Activated naive CD4-positive, alpha-beta T cell treated with anti-CD3 and anti-CD28 coated beads, Interleukin-2, amount 50 U/mL, for 24 hours (primary cell): ENCODE data around the gene TM4SF4.

Source experiments
- H3K27ac Mint-ChIP-seq: one replicate; pipeline ENCODE4 v1.8.0; 2021; ENCODE audit warnings: mild to moderate bottlenecking, mixed read lengths
- H3K27me3 Mint-ChIP-seq: one replicate; pipeline ENCODE4 v1.8.0; 2021; ENCODE audit warnings: mixed read lengths
- H3K36me3 Mint-ChIP-seq: one replicate; pipeline ENCODE4 v1.8.0; 2021; ENCODE audit warnings: mixed read lengths
- H3K4me1 Mint-ChIP-seq: one replicate; pipeline ENCODE4 v1.8.0; 2021; ENCODE audit warnings: mixed read lengths
- H3K4me3 Mint-ChIP-seq: one replicate; pipeline ENCODE4 v1.8.0; 2021; ENCODE audit warnings: mild to moderate bottlenecking, mixed read lengths
- H3K9me3 Mint-ChIP-seq: one replicate; pipeline ENCODE4 v1.8.0; 2021; ENCODE audit warnings: mixed read lengths

The TM4SF4 gene

DNA sequence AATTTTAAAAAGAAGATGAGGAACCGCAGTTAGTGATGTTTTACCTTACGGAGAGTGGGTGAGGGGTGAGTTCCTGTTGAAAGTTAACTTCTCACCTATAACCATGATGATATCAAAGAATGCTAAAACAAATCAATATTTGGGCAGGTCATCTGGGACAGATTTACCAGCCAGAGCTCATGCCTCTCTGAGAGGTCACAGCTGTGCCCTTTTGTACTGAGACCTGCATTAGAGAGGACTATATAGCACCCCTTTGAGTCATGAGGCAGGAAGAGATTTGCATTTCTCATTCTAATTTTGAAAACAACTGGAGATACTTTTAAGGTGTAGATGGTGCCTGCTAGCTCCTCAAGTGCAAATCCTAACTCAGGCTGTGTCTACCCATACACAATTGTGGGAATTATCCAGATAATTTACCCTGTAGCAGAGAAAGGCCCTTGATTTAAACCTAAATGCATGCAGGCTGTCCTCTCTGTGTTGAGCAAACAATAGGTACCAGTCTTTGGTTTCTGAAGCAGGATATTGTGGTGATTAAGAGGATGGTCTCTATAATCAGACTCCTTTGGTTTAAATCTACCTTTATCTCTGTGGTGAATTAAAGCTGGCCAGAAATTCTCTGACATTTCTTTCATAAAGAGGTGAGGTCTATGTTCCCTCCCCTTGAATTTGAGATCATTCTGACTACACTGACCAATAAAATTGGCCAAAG lies 5.8 kb upstream of the TM4SF4 start:
- Mint-ChIP-seq H3K4me1 (no peaks in the 10 kb centered on the region), H3K27ac (no peak overlapping the region), H3K4me3 (no peak overlapping the region), H3K27me3 (peaks cover 3% of the 10 kb centered on the region), H3K9me3 (no peaks in the 10 kb centered on the region), H3K36me3 (no peaks in the 10 kb centered on the region)

DNA sequence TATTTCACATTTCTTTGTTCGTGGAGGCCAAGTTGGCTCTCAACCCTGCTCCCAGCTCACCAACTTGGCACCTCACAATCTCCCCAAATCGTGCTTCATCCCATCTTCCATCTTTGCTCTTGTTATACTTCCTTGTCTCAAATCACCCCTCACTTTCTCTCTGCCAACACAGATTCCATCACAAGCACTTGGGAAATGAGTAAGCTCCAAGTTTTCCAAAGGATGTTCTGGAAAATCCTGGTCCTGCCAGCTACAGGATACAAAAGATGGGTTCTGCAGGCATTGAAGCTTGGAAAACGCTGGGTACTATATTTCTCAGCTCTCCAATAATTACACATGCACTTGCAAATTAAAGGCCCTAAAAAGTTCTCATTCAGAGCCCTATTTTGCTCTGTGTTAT lies 4.1 kb upstream of the TM4SF4 start:
- H3K27ac Mint-ChIP-seq, result no peak overlapping the region
- no peaks in the 10 kb centered on the region for H3K9me3 Mint-ChIP-seq
- H3K4me3 Mint-ChIP-seq, result no peak overlapping the region
- H3K36me3 Mint-ChIP-seq, result no peaks in the 10 kb centered on the region
- H3K4me1 Mint-ChIP-seq, result no peaks in the 10 kb centered on the region
- peaks cover 6% of the 10 kb centered on the region for H3K27me3 Mint-ChIP-seq

DNA sequence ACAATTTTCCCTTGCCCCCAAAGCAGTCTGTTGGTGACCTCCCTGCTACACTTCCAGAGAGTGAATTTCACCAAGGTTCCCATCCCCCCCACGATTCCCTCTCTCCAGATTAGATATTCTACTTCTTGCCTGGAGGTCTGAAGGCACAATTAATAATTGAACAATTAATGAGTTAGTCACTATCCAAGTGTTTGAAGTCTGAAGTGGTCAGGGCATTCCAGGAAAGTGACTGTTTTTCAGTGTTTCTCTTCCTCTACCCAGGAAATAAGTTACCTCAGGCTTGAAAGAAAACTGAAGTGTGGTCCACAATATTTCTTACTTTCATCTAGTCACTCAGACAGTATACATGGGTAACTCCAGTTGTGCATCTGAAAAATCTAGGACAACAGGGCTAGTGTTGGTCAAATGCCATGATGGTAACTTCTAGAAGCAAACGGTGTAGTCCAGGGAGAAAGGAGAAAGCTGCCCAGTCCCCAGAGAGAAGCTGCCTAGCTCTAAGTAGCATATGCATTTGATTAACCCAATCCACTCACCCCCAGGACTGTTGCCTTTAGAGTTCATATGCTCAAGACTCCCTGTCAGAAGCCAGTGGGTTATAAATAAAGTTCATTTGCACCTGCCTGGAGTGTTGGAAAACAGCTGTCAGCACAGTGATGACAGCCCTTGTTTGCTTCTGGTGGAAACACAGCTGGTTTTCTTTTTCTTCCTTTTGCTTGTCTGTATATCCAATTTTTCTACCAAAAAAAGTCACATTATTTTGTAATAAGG lies 2.3 kb upstream of the TM4SF4 start:
- Mint-ChIP-seq H3K4me1 (no peaks in the 10 kb centered on the region), H3K4me3 (no peak overlapping the region), H3K27me3 (peaks cover 6% of the 10 kb centered on the region), H3K27ac (no peak overlapping the region), H3K36me3 (no peaks in the 10 kb centered on the region), H3K9me3 (no peaks in the 10 kb centered on the region)

DNA sequence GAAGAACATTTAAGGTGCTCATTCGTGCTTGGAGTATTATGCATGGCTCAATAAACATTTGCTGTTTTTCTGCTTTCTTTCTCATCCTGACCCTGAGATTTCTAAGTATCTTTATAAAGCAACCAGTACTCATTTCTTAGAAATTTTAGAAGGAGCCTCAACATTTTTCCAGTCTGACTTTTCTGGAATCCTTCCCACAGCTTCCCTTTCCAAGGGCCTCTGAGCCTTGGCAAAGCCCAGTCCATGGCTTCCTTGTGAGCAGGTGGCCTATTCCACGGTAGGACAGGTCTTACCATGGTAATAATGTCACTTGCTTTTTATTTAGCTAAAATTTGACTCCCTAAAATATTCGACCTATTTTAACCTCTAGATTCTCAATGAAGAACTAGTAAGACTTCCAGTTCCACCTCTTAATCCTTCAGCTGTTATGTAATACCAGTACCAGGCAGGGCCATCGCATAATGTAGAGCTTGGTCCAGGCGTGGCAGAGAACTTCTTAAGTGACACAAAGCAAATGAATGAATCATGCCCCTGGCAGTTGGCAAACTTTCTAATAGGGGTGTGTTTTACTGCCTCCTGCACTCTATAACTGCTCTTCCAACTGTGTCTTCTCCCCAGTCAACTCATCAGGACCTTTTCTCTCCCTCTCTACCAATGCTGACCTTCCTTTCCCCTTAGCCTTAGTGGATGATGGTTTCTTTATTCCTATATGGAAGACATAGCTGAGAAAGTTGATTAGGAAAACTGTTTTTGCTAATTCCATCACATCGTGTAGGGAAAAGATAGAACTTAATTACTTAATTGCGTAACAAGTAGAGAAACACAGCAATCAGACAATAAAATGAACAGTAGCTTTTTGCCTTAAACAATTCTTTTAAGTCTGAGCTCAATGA lies 894 bp upstream of the TM4SF4 start:
- peaks cover 5% of the 10 kb centered on the region for H3K27me3 Mint-ChIP-seq
- H3K4me3 Mint-ChIP-seq, result no peak overlapping the region
- H3K4me1 Mint-ChIP-seq, result no peaks in the 10 kb centered on the region
- H3K27ac Mint-ChIP-seq, result no peak overlapping the region
- H3K9me3 Mint-ChIP-seq, result no peaks in the 10 kb centered on the region
- H3K36me3 Mint-ChIP-seq, result no peaks in the 10 kb centered on the region

DNA sequence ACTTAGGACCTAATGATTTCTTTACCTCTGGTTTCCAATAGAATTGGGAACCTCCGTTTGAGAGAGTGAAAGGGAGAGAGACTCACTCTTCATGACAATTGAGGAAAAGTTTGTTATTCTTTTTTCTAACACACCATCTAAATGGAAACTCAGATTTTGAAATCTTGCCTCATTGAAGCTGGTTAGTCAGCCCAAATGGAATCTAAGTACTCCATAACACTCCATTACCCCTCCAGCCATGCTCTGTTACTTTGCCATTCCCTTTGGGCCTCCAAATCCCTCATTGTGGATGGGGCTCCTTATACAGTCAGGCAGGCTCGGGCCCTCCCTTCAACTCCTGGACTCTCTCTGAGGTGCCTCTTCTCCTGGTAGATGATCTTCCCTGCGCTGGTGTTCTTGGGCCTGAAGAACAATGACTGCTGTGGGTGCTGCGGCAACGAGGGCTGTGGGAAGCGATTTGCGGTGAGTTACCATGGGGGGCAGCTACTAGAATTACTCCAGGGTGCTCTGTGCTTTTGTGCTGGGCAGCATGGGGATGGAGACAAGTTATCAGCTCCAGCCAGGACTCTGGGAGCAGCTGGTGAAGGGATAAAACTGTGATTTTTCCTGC lies 1.1 kb downstream of the TM4SF4 start:
- no peaks in the 10 kb centered on the region for H3K36me3 Mint-ChIP-seq

DNA sequence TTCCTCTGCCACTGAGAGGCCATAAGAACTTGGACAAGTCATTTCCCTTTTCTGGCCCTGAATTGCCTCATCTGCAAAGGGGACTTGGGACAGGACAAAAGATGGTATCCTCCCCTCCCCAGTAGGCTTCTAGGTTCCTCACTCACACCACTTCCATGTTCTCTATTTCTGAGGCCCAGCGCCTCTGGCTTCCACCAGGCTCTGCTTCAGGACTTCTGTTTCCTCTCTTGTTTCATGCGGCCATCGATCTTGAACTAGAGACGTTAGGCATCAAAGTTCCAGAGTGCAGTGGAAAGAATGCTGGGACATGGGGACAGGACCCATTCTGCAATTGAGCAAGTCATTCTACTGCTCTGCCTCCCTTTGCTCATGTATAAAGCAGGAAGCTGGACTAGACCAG lies 1.7 kb downstream of the TM4SF4 start:
- Mint-ChIP-seq H3K4me3 (no peak overlapping the region), H3K27me3 (peaks cover 2% of the 10 kb centered on the region), H3K4me1 (no peaks in the 10 kb centered on the region), H3K9me3 (no peaks in the 10 kb centered on the region), H3K27ac (no peak overlapping the region), H3K36me3 (no peaks in the 10 kb centered on the region)

More for the DNA sequence above, 1.1 kb downstream of the TM4SF4 start:
- H3K27me3 Mint-ChIP-seq, result peaks cover 2% of the 10 kb centered on the region
- H3K4me1 Mint-ChIP-seq, result no peaks in the 10 kb centered on the region
- H3K4me3 Mint-ChIP-seq, result no peak overlapping the region
- H3K27ac Mint-ChIP-seq, result no peak overlapping the region
- no peaks in the 10 kb centered on the region for H3K9me3 Mint-ChIP-seq

DNA sequence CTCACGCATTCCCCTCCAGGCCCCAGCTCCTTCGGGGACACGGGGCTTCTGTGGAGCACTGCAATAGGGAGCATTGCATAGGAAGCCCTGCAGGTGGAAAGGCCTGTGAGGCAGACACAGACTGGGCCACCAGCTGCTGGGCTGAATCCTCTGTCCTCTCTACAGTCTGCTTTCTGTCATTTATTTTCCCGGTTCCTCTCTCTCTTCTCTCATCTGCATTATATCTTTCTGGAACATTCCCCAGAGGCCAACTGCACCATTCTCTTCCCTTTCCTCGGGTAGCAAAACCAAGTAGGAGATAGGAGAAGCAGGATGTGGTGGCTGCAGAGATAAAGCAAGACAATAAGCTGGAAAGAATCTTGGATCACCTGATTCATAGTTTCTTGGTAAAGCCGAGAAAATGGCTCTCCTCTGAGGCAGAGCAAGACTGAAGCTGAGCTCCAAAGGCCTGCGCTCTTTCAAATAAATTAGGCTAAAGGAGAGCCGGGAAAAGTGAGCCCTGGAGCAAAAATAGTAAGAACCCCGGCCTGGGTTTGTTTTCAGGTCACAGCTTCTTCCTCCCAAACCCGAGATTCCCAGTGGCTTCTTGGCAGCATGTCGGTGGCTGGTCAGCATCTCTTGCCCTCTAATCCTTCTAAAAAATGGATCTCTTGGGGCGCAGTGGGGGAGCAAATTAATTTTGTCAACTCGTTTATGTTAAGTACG lies 5.3 kb downstream of the TM4SF4 start:
- H3K9me3 Mint-ChIP-seq, result no peaks in the 10 kb centered on the region
- H3K36me3 Mint-ChIP-seq, result no peaks in the 10 kb centered on the region
- peaks cover 6% of the 10 kb centered on the region for H3K27me3 Mint-ChIP-seq
- H3K27ac Mint-ChIP-seq, result no peak overlapping the region
- H3K4me1 Mint-ChIP-seq, result no peaks in the 10 kb centered on the region
- H3K4me3 Mint-ChIP-seq, result no peak overlapping the region

DNA sequence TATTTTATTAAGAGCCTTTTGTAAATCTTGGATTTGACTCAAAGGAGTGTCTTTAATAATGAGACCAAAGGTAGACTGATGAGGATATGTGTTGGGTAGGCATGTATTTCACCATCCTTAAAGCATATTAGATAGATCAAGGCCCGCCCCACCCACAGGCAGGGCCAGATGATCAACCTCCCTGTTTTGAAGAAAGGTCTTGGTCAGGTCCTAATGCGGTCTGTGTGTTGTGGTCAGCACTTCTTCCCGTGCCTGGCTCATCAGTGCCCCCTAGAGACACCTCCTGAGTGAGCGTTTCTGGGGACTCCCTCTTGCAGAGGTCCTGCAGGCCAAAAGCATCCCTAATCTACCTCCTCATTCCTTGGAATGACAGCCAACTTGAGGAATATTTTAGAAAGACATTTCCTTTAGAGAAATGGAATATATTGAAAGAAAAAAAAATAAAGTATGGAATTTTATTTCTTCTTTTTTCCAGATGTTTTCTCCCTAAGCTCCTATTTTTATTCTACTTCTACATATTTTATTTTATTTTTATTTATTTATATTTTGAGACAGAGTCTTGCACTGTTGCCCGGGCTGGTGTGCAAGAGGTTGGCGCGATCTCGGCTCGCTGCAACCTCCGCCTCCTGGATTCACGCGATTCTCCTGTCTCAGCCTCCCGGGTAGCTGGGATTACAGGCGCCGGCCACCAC lies 6.0 kb downstream of the TM4SF4 start:
- Mint-ChIP-seq H3K27me3 (peaks cover 4% of the 10 kb centered on the region), H3K27ac (no peak overlapping the region), H3K36me3 (no peaks in the 10 kb centered on the region), H3K4me3 (no peak overlapping the region), H3K4me1 (no peaks in the 10 kb centered on the region), H3K9me3 (no peaks in the 10 kb centered on the region)

DNA sequence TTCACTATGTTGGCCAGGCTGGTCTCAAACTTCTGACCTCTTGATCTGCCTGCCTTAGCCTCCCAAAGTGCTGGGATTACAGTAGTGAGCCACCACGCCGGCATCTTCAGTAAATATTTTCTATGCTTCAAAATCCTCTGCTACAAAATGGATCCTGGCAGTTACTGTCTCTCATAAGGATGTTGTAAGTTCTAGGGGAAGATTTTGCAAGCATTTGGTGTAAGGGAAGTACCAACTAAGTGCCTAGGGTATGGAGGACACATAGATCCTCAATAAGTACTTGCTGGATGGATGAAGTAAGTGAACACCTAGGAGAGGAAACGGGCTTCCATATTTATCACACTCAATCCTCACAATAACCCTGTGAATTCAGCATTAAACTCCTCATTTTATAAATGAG lies 6.6 kb downstream of the TM4SF4 start:
- Mint-ChIP-seq H3K9me3 (no peaks in the 10 kb centered on the region), H3K27ac (no peak overlapping the region), H3K4me1 (no peaks in the 10 kb centered on the region), H3K27me3 (peaks cover 4% of the 10 kb centered on the region), H3K36me3 (no peaks in the 10 kb centered on the region), H3K4me3 (no peak overlapping the region)

DNA sequence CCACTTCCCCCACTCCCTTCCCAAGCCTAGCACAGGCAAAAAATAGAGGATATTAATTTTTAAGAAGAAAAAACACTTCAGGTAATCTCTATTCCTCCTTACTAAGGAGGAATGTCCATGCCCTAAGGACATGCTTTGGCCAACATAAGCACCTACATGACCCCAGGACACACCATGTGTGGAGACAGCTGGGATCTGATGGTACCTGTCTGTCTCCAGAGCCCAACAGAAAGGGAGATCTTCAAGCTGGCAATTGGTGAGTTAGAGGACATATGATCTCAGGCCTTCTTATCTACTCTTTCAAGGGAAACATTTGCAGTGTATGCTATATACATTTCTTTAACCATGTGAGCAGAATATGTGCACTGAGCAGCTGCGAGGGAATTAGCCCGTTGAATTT lies 7.0 kb downstream of the TM4SF4 start:
- H3K4me3 Mint-ChIP-seq, result no peak overlapping the region
- H3K36me3 Mint-ChIP-seq, result no peaks in the 10 kb centered on the region
- peaks cover 4% of the 10 kb centered on the region for H3K27me3 Mint-ChIP-seq
- H3K9me3 Mint-ChIP-seq, result no peaks in the 10 kb centered on the region
- no peak overlapping the region for H3K27ac Mint-ChIP-seq
- no peaks in the 10 kb centered on the region for H3K4me1 Mint-ChIP-seq

DNA sequence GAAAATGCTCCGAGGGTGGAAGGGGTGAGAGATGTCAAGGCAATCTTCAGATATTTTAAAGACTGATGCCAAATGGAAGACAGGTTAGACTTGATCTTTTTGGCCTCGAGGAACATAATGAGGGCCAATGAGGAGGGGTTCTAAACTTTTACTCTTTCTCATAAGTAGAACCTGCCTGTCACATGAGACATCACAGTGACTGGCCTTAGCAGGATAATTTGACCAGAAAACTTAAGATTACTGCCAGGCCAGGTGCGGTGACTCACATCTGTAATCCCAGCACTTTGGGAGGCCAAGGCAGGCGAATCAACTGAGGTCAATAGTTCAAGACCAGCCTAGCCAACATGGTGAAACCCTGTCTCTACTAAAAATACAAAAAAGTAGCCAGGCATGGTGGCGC lies 12.2 kb downstream of the TM4SF4 start:
- Mint-ChIP-seq H3K27ac (no peak overlapping the region), H3K9me3 (peaks cover 3% of the 10 kb centered on the region), H3K36me3 (no peaks in the 10 kb centered on the region), H3K4me1 (no peaks in the 10 kb centered on the region), H3K27me3 (peaks cover 9% of the 10 kb centered on the region), H3K4me3 (no peak overlapping the region)

DNA sequence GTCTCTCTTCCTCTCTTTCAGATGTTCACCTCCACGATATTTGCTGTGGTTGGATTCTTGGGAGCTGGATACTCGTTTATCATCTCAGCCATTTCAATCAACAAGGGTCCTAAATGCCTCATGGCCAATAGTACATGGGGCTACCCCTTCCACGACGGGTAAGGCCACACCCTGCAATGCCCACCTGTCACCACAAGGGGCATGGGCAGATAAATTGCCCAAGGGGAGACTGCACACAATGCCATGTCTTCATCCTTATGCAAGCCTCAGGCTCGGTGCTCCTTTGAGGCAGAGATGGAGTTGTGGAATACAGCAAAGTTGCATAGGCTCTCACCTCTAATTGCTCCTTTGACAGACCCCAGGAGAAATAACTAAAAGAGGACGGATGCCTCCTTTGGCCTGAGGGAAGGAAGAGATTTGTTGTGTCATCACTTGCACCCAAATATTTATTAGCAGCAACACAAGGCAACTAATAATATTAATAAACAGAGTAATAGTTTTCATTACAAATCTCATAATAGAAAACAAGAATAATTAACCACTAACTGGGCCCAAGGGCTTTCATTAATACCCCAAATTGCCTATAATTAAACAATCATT lies 13.2 kb downstream of the TM4SF4 start:
- Mint-ChIP-seq H3K4me1 (no peaks in the 10 kb centered on the region), H3K4me3 (no peak overlapping the region), H3K36me3 (no peaks in the 10 kb centered on the region), H3K27me3 (peaks cover 11% of the 10 kb centered on the region), H3K9me3 (peaks cover 3% of the 10 kb centered on the region), H3K27ac (no peak overlapping the region)

DNA sequence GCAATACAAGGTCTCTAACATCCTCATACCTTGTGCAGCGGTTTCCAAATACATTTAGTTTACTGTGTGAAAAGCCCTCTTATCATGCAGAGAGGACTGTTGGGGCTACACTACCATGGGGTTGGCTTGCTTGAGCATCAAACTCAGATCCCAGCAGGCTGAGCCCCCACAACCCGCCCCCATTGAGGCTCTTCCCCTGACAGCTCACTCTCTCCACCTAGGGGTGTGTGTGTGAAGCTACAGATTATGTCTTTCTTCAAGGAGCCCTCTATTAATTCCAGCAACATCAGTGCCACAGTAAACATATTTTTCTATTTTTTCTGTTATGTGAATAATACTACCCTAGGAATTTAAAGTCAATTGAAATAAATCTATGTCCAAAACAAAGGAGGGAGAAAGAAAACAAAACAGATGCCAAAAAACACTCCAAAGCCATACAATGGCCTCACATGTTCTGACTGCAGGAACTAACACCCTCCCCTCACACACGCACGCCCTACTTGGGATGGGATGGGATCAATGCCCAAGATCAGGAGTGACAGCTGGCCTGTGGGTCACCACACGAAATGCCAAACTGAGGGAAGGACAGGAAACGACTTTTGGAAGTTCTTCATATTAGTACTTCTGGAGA lies 14.7 kb downstream of the TM4SF4 start:
- peaks cover 14% of the 10 kb centered on the region for H3K27me3 Mint-ChIP-seq
- H3K27ac Mint-ChIP-seq, result no peak overlapping the region
- no peak overlapping the region for H3K4me3 Mint-ChIP-seq
- H3K9me3 Mint-ChIP-seq, result peaks cover 3% of the 10 kb centered on the region
- no peaks in the 10 kb centered on the region for H3K4me1 Mint-ChIP-seq
- H3K36me3 Mint-ChIP-seq, result no peaks in the 10 kb centered on the region
